Measurements from ENCODE around the gene MOB2. TPM values are rescaled to one million over a fixed set of nuclear protein-coding genes. Genes with fewer than 3 reads are reported as not detected.
"Not testable (repeated sequence)": the region's sequence is repeated elsewhere in the genome, so short reads cannot be mapped to it uniquely, and the experiment has no call there.

MOB2 gene
- total and polyA plus RNA-seq, 4 donors = 32.4 to 104 (median 58.5) TPM

- peak; percentile 66 for ATAC-seq (ENCODE audit: low FRiP score)
- DNase-seq = peak; percentile 47 to 77
- H3K4me3 ChIP-seq (ENCODE audit: low read length in 2 of 2) = no peak overlapping the region
Measured at GRCh38 chr11:1514336-1515061, 27.9 kb upstream of the MOB2 start.

GRCh38 chr11:1513326-1514296, 27.0 kb upstream of the MOB2 start:
- intact Hi-C loops (cut with DNase I) = loop anchor here (5.0 to 10.0 kb wide), 3 partner anchors 129 to 179 kb away; partner anchors contain the start of gene BRSK2 (in 1 of the 2)
- Histone ChIP-seq H3K36me3 (ENCODE audit: control insufficient read depth in 1 of 2, insufficient read depth in 2 of 2, low read length in 1 of 2) (no peaks in the 10 kb centered on the region), H3K9me3 (ENCODE audit: control insufficient read depth, low read length) (no peaks in the 10 kb centered on the region), H3K27me3 (ENCODE audit: control insufficient read depth in 1 of 2, insufficient read depth in 2 of 2, low read length in 1 of 2) (no peaks in the 10 kb centered on the region), H3K4me3 (ENCODE audit: low read length in 2 of 2) (no peak overlapping the region), H3K4me1 (ENCODE audit: control insufficient read depth in 1 of 2, insufficient read depth in 2 of 2, low read length in 2 of 2) (no peaks in the 10 kb centered on the region), H3K27ac (ENCODE audit: low read depth in 1 of 2, low read length in 2 of 2) (no peak overlapping the region)
- peak; percentile 38 to 58 for DNase-seq
- 83 to 86% methylated on average over 23 of the region's 23 CpGs for WGBS, 2 donors
- ATAC-seq (ENCODE audit: low FRiP score) = no peak

More at GRCh38 chr11:1514336-1515061, 27.9 kb upstream of the MOB2 start:
- Histone ChIP-seq H3K27ac (ENCODE audit: low read depth in 1 of 2, low read length in 2 of 2) (no peak overlapping the region), H3K4me1 (ENCODE audit: control insufficient read depth in 1 of 2, insufficient read depth in 2 of 2, low read length in 2 of 2) (no peaks in the 10 kb centered on the region), H3K9me3 (ENCODE audit: control insufficient read depth, low read length) (no peaks in the 10 kb centered on the region), H3K27me3 (ENCODE audit: control insufficient read depth in 1 of 2, insufficient read depth in 2 of 2, low read length in 1 of 2) (no peaks in the 10 kb centered on the region), H3K36me3 (ENCODE audit: control insufficient read depth in 1 of 2, insufficient read depth in 2 of 2, low read length in 1 of 2) (no peaks in the 10 kb centered on the region)
- WGBS, 2 donors = 33 to 35% methylated on average over 31 of the region's 31 CpGs
- intact Hi-C loops (cut with DNase I) = loop anchor here (1.0 to 10.0 kb wide), 6 partner anchors 57 to 311 kb away; partner anchors contain the start of gene BRSK2 (in 1 of the 2)

GRCh38 chr11:1512531-1513258, 26.1 kb upstream of the MOB2 start:
- DNase-seq = peak in 1 of 2 donors; percentile 16
- not testable (repeated sequence) for ATAC-seq (ENCODE audit: low FRiP score); H3K27me3 ChIP-seq (ENCODE audit: control insufficient read depth in 1 of 2, insufficient read depth in 2 of 2, low read length in 1 of 2); H3K27ac ChIP-seq (ENCODE audit: low read depth in 1 of 2, low read length in 2 of 2); H3K9me3 ChIP-seq (ENCODE audit: control insufficient read depth, low read length); H3K36me3 ChIP-seq (ENCODE audit: control insufficient read depth in 1 of 2, insufficient read depth in 2 of 2, low read length in 1 of 2); H3K4me1 ChIP-seq (ENCODE audit: control insufficient read depth in 1 of 2, insufficient read depth in 2 of 2, low read length in 2 of 2); H3K4me3 ChIP-seq (ENCODE audit: low read length in 2 of 2)
- 74 to 83% methylated on average over 7 to 9 of the region's 9 CpGs for WGBS, 2 donors
- intact Hi-C loops (cut with DNase I) = loop anchor here (5.0 to 10.0 kb wide), 3 partner anchors 128 to 178 kb away; partner anchors contain the start of gene BRSK2 (in 1 of the 2)

GRCh38 chr11:1511937-1512496, 25.4 kb upstream of the MOB2 start:
- H3K36me3 ChIP-seq (ENCODE audit: control insufficient read depth in 1 of 2, insufficient read depth in 2 of 2, low read length in 1 of 2) = no peaks in the 10 kb centered on the region
- H3K27ac ChIP-seq (ENCODE audit: low read depth in 1 of 2, low read length in 2 of 2) = no peak overlapping the region
- H3K4me1 ChIP-seq (ENCODE audit: control insufficient read depth in 1 of 2, insufficient read depth in 2 of 2, low read length in 2 of 2) = peaks cover 0 to 5% of the 10 kb centered on the region in 2 donors
- intact Hi-C loops (cut with DNase I) = loop anchor here (5.0 to 10.0 kb wide), 3 partner anchors 127 to 177 kb away; partner anchors contain the start of gene BRSK2 (in 1 of the 2)
- no peaks in the 10 kb centered on the region for H3K9me3 ChIP-seq (ENCODE audit: control insufficient read depth, low read length)
- no peak overlapping the region for H3K4me3 ChIP-seq (ENCODE audit: low read length in 2 of 2)
- ATAC-seq (ENCODE audit: low FRiP score) (no peak), DNase-seq (peak; percentile 16 to 38)
- H3K27me3 ChIP-seq (ENCODE audit: control insufficient read depth in 1 of 2, insufficient read depth in 2 of 2, low read length in 1 of 2) = no peaks in the 10 kb centered on the region
- WGBS, 2 donors = 89% methylated on average over 12 of the region's 12 CpGs

- Histone ChIP-seq H3K27ac (ENCODE audit: low read depth in 1 of 2, low read length in 2 of 2) (no peak overlapping the region), H3K9me3 (ENCODE audit: control insufficient read depth, low read length) (no peaks in the 10 kb centered on the region), H3K4me1 (ENCODE audit: control insufficient read depth in 1 of 2, insufficient read depth in 2 of 2, low read length in 2 of 2) (peaks cover 0 to 5% of the 10 kb centered on the region in 2 donors), H3K4me3 (ENCODE audit: low read length in 2 of 2) (no peak overlapping the region), H3K27me3 (ENCODE audit: control insufficient read depth in 1 of 2, insufficient read depth in 2 of 2, low read length in 1 of 2) (no peaks in the 10 kb centered on the region), H3K36me3 (ENCODE audit: control insufficient read depth in 1 of 2, insufficient read depth in 2 of 2, low read length in 1 of 2) (no peaks in the 10 kb centered on the region)
- 84 to 85% methylated on average over 11 of the region's 11 CpGs for WGBS, 2 donors
- ATAC-seq (ENCODE audit: low FRiP score) = no peak
- DNase-seq = peak; percentile 26 to 45
- intact Hi-C loops (cut with DNase I) = loop anchor here (5.0 to 10.0 kb wide), 3 partner anchors 126 to 176 kb away; partner anchors contain the start of gene BRSK2 (in 1 of the 2)
Measured at GRCh38 chr11:1510928-1511327, 24.3 kb upstream of the MOB2 start.

- not testable (repeated sequence) for H3K27ac ChIP-seq (ENCODE audit: low read depth in 1 of 2, low read length in 2 of 2); H3K36me3 ChIP-seq (ENCODE audit: control insufficient read depth in 1 of 2, insufficient read depth in 2 of 2, low read length in 1 of 2); ATAC-seq (ENCODE audit: low FRiP score); H3K27me3 ChIP-seq (ENCODE audit: control insufficient read depth in 1 of 2, insufficient read depth in 2 of 2, low read length in 1 of 2); H3K4me3 ChIP-seq (ENCODE audit: low read length in 2 of 2); H3K4me1 ChIP-seq (ENCODE audit: control insufficient read depth in 1 of 2, insufficient read depth in 2 of 2, low read length in 2 of 2); H3K9me3 ChIP-seq (ENCODE audit: control insufficient read depth, low read length)
- 78 to 88% methylated on average over 13 to 15 of the region's 18 CpGs for WGBS, 2 donors
- intact Hi-C loops (cut with DNase I) = loop anchor here (5.0 to 10.0 kb wide), 3 partner anchors 126 to 176 kb away; partner anchors contain the start of gene BRSK2 (in 1 of the 2)
- peak; percentile 6 to 51 for DNase-seq
Measured at GRCh38 chr11:1510351-1510750, 23.8 kb upstream of the MOB2 start.

GRCh38 chr11:1509626-1510255, 23.2 kb upstream of the MOB2 start:
- peaks cover 0 to 5% of the 10 kb centered on the region in 2 donors for H3K4me1 ChIP-seq (ENCODE audit: control insufficient read depth in 1 of 2, insufficient read depth in 2 of 2, low read length in 2 of 2)
- H3K27me3 ChIP-seq (ENCODE audit: control insufficient read depth in 1 of 2, insufficient read depth in 2 of 2, low read length in 1 of 2) = no peaks in the 10 kb centered on the region
- DNase-seq (peak; percentile 14 to 38), ATAC-seq (ENCODE audit: low FRiP score) (no peak)
- H3K27ac ChIP-seq (ENCODE audit: low read depth in 1 of 2, low read length in 2 of 2) = no peak overlapping the region
- H3K36me3 ChIP-seq (ENCODE audit: control insufficient read depth in 1 of 2, insufficient read depth in 2 of 2, low read length in 1 of 2) = no peaks in the 10 kb centered on the region
- WGBS, 2 donors = 61 to 65% methylated on average over 16 to 20 of the region's 20 CpGs
- intact Hi-C loops (cut with DNase I) = loop anchor here (5.0 to 10.0 kb wide), 3 partner anchors 125 to 175 kb away; partner anchors contain the start of gene BRSK2 (in 1 of the 2)
- no peaks in the 10 kb centered on the region for H3K9me3 ChIP-seq (ENCODE audit: control insufficient read depth, low read length)
- H3K4me3 ChIP-seq (ENCODE audit: low read length in 2 of 2) = no peak overlapping the region
